HG02884 (cell line): ENCODE data around the gene ZNF827.
A peak's percentile ranks its signal among the peaks of the same experiment; 100 is the strongest.

Source experiments
- ATAC-seq: cut with Tn5 transposase; IDR thresholded peaks from one replicate; pipeline ENCODE4 v1.9.1; 2021; ENCODE audit warnings: mild to moderate bottlenecking, moderate library complexity; ENCODE audit not compliant: unreplicated experiment

ZNF827 gene, protein sequence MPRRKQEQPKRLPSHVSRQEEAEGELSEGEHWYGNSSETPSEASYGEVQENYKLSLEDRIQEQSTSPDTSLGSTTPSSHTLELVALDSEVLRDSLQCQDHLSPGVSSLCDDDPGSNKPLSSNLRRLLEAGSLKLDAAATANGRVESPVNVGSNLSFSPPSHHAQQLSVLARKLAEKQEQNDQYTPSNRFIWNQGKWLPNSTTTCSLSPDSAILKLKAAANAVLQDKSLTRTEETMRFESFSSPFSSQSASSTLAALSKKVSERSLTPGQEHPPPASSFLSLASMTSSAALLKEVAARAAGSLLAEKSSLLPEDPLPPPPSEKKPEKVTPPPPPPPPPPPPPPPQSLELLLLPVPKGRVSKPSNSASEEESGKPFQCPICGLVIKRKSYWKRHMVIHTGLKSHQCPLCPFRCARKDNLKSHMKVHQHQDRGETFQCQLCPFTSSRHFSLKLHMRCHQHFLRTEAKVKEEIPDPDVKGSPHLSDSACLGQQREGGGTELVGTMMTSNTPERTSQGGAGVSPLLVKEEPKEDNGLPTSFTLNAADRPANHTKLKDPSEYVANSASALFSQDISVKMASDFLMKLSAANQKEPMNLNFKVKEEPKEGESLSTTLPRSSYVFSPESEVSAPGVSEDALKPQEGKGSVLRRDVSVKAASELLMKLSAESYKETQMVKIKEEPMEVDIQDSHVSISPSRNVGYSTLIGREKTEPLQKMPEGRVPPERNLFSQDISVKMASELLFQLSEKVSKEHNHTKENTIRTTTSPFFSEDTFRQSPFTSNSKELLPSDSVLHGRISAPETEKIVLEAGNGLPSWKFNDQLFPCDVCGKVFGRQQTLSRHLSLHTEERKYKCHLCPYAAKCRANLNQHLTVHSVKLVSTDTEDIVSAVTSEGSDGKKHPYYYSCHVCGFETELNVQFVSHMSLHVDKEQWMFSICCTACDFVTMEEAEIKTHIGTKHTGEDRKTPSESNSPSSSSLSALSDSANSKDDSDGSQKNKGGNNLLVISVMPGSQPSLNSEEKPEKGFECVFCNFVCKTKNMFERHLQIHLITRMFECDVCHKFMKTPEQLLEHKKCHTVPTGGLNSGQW

DNA sequence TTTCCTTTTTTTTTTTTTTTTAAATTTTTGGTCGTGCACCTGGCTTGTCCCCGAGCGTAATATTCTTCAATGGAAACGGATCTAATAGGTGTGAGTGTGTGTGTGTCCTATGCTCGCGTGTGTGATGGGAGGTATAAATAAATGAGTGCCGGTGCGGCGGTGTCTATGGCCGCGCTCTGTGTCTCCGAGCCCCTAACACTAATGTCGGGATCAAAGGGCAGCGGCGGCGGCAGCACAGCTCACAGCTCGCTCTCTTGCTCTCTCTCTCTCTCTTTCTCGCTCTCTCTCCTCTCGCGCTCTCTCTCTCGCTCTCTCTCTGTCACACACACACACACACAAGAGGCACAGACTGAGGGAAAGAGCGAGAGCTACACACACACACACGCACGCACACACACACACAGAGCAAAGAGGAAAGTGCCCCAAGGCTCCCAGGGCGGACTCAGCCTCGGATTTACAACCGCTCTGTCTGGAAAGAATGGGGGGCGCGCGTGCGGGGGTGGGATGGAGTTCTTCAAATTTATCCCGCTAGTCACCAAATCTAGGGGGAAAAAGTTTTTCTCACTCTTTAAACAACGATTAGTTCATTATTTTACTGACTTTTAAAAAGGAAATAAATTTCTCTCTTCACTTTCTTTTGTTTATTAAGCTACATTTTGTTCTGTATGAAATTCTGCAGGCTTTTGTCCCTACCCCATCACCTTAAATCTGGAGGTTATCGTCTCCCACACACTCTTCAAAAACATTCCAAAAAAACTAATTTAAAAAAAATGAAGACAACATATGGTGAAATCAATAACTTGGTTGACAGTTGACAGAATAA lies at the start of gene ZNF827:
ZNF827 (minus strand) TSS at position 206 of the 823 bp plus-strand sequence. CDS start 416 bp downstream, outside the sequence.
- peak; percentile 34 for ATAC-seq

DNA sequence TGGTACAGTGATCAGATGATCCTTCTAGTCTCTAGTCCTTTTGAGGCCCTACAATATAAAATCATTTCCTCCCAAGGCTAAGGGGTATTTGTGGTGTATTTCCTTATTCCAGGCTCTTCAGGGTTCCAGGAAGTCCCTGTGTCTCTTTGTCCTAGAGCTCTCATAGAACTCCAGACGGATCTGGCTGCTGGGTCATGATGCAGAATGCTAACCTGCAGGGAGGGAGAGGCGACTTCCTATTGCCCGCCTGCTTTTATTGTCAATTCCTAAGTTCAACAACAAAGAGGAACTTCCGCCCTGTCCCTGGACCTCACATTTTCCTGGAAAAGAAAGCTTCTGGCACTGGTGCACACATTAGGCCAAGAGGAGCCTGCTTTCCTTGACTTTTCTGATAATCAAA lies 45.9 kb upstream of the ZNF827 start:
- no peak for ATAC-seq

DNA sequence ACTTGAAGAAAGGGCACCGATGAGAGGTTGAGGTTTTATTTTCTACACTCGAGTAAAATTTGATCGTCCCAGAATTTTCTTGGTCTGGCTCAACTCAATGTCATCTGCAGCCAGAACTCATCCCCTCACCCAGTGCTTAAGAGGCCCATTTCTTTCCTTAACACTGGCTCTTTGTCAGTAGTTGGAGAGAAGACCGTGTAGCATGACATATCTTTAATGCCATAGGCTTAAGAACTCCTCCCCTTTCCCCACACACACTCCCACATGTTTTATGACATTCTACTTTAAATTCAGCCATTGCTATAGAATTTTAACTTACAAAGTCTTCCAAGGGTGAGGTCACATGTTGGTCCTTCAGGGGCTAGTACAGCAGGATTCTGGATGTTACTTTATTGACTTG lies 44.2 kb upstream of the ZNF827 start:
- no peak for ATAC-seq

DNA sequence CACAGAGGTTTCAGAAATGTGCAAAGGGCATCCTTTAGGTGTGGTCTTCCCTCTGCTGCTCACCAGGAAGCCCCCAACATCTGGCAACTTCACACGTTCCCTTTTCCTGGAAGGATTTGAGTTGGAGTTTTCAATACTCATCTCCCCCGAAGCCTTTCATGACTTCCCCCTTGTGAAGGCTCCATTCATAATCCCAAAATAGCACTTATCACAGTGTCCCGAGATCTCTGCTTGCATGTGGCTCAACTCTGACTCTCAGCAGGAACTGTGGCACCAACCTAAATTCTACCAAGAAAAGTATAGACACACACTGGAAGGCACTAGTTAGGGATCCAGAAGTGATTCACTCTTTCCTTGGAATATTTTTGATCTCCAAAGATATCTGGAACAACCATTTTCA lies 40.5 kb upstream of the ZNF827 start:
- ATAC-seq = no peak

DNA sequence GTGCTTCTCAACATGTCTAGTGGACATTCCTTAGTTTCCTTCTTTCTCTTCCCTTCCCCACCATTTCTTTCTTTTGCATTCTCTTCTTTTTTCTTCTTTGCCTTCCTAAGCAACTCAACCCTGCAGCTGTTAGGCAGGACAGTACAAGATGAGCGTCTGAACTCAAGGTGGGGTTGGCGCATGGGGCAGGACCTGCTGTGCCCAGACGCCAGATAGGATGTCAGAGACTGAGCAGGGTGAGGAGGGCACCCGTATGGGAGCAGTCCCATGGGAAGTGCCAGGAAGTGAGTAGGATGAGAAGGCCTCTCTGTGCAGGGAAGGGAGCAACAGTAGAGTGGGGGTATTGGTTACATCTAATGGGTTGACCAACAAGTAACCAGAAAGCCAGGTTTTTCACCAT lies 38.1 kb upstream of the ZNF827 start:
- no peak for ATAC-seq

DNA sequence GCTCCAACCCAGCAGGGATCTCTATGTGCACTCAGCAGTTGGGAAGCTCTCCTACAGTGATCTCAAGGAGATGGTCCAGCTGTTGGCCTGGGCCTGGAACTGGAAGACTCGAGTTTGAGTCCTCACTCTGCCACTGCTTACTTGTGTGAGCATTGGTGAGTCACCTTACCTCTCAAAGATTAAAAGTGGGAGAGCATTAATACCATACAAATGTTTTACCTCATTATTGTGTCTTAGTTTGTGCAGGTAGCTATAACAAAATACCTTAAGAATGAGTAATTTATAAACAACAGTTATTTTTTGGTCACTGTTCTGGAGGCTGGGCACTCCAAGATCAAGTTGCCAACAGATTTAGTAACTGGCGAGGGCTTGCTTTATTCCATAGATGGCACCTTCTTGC lies 21.4 kb upstream of the ZNF827 start:
- ATAC-seq = no peak

DNA sequence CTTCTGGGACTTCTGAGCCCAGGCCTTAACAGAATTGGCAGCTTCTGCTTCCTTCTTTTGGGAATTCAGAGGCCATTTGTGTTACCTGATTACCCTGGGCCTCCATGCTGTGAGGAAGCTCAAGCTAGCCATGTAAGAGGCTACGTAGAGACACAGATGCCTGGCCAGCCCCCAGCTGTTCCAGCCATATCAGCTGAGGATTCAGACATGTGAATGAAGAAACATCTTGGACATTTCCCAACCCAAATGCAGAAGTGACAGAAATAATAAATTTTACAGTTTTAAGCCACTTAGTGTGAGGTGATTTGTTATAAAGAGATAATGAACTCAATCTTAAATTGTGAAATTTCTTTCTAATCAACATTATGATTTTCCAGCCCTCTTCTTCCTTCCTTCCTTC lies 18.7 kb upstream of the ZNF827 start:
- ATAC-seq = no peak

DNA sequence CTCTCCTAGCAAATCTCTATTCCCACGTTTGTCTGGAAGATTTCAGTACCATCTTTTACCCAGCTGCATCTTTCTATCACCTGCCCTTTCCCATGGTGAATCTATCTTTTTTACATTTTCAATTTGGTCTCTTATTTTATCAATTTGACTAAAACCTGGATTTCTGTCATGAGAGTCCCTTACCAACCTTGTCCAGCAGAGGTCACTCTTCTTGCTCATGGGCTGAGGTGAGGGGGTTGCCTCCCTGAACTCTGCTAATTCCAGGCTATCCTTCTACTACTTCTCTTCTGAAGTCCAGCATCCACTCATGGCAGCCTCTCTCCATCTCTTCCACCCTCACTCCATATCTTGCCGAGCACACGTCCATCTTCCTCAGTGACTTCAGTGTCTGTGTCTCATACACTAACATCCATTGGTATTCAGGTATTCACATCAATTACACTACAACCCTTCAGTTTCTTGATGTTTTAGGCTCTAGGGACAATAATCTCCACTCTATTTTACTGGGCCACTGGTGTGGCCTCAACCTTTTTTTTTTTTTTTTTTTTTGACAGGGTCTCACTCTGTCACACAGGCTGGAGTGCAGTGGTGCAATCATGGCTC lies 17.8 kb upstream of the ZNF827 start:
- ATAC-seq = peak; percentile 69

DNA sequence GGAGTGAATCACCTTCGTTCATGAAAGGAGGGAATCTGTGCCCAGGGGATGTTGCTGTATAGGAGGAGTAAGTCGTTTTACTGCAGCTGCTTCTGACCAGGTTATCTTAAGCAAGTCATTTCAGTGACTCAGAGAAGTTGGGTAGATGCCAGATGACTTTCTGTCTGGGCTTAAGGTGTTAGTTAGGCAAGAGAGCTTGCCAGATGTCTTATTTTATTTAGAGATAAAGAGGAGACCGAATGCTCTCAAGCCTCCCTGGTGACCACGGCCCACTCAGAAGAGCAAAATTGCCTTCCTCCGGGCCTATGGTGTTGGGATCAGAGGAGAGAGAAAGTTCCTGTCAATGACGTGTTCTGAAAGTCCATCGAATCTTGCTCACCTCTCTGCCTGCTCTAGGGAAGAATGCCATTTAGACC lies 16.3 kb upstream of the ZNF827 start:
- no peak for ATAC-seq

DNA sequence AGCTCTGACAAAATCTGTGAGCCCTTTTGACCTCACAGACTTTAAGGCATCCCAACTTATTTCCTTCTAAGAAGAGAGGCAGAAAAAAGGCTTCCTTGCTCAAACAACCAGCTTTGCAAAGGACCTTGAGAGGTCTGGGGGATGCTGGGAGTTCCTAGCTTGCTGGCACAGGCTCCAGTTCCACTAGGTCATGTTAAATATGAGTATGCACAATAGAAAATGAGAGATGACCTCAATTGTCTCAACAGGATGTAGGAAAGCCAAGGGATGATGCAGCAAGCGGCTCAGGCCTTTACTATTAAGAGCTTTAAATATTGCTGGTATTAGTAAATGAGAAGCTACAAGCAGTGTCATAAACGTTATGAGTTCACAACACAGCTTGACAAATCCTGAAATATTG lies 13.3 kb upstream of the ZNF827 start:
- ATAC-seq = no peak

DNA sequence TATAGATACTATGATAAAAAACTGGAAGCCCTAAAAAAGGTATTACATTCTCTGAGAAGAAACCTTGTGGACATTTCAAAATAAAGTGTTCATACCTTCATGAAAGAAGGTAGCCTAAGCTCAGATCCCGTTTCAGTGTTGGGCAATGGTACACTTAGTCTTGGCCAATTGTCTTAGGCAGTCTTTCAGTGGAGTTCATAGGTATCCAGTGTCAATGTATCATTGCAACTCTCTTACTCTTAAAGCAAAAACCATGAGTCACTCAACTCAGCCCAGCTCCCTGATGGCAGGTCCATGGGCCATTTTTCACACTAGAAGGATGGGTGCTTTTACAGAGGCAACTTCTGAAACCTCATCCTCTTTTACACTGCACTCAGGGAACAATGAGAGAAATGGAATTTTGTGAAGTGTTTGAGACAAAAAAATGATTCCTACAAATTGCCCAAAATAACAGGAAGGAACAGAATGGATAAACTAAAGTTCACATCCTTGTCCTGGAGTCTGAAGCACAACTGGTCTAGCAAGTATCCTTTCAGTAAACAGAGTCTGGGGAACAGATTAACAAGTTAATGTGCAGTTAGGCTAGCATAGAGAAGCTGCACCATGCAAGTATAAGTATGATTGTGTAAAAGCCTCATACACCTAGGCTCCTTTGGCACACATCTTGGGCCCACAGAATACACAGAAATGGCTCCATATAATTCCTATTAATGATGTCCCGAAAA lies 7.0 kb upstream of the ZNF827 start:
- no peak for ATAC-seq

GRCh38 chr4:145944886-145945285 lies 6.3 kb upstream of the ZNF827 start:
- ATAC-seq = no peak

- ATAC-seq = no peak
Measured at GRCh38 chr4:145939856-145940255, 1.2 kb upstream of the ZNF827 start.

DNA sequence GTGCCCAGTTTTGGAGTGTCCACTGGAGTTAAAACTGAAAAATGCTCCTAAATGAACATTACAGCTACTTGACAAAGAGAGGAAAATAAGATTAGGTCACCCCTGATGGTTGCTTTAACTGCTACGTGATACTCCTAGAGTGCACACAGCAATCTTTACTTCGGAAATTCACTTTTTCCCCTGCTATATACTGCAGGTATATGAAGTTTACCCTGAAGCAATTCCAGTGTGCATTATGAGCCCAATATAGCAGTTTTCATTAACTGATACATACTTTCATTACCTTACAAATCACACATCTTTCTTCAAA lies 773 bp upstream of the ZNF827 start:
- no peak for ATAC-seq

DNA sequence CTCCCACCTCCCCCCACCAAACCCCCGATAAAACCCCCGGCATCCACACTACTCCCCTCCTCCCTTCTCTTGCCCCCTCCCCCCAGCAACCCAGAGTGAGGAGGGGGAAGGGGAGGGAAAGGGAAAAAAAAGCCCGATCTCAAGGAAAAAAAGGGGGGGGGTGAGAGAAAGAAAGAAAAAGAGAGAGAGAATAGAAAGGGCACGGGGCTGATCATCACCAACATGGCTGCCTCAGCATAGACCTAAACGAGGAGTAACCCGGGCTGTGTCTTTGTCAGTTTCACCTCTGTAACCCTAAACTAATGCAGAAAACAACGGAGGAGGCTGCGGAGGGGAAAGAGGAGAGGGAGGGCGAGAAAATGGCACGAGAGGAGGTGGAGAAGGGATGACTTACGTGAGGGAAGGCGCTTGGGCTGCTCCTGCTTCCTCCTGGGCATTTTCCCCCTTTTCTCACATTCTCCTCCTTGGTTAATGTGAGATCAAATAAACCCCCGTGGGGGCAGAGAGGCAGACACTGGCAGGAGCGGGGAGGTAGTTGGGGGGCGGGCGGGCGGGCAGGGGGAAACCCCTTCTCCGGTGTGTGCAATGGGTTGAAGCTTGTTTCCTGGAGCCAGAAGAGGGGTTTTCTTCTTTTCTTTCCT lies 532 bp downstream of the ZNF827 start:
- ATAC-seq = no peak

- no peak for ATAC-seq
Measured at GRCh38 chr4:145936997-145937901, 1.4 kb downstream of the ZNF827 start.

DNA sequence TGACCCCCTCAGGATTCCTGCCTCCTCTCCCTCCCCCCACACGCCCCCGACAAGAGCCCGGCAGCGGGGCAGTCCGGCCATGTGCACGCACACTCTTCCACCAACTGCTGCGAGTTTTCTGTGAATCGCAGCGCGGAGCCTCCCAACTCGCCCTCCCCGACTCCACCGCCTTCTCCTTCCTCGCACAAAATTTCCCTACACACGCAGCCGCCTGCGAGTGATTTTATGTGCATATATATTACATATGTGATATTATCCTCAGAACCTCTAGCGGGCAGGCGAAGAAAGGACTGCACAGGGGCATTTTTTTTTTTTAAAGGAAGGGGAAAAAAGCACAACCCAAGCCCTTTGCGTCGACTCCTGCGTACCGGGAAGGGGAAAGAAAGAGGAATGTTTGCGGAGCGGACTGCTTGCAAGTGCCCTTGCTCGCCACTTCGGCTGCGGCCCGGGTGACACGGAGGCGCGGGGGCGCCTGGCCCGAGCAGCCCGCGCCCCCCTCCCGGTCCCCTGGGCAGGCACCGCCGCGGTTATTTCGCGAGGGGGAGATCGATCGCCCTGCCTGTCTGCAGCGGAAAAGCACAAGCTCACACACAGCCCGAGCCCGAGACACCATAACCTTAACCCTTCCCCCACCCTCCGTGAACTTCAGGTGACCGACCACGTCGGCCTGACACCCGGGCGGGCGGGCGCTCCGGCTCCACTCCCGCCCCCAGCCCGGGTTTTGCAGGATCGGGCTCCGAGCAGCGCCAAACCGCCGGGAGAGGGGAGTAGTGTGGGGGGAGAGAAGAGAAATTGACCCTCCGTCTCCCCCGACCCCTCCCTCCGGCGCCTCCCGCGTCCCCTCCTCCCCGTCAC lies 2.3 kb downstream of the ZNF827 start:
- ATAC-seq = peak; percentile 33
